ENCODE results near the gene UBE2R2.
A peak's percentile ranks its signal among the peaks of the same experiment; 100 is the strongest.
"Not testable (repeated sequence)": the region's sequence is repeated elsewhere in the genome, so short reads cannot be mapped to it uniquely, and the experiment has no call there.

The UBE2R2 gene

DNA sequence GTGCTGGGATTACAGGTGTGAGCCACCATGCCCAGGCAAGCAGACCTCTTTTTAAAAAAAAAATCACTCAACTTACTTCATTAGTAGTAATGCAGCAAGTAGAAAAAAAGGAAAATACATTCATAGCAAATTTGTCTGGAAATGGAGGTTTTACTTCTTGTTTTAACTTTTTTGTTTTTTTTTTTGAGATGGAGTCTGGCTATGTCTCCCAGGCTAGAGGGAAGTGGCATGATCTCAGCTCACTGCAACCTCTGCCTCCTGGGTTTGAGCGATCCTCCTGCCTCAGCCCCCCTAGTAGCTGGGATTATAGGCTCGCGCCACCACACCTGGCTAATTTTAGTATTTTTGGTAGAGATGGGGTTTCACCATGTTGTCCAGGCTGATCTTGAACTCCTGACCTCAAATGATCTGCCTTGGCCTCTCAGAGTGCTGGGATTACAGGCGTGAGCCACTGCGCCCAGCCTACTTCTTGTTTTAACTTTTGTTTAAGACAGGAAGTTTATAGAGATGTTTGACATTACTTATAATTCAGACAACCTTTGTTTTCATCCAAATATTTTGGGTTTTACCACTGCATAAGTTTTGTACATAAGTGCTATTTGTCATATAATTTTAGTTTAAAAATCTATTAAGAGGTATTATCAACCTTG is 26.5 kb downstream of the UBE2R2 start:
- DNase-seq = no peak

DNA sequence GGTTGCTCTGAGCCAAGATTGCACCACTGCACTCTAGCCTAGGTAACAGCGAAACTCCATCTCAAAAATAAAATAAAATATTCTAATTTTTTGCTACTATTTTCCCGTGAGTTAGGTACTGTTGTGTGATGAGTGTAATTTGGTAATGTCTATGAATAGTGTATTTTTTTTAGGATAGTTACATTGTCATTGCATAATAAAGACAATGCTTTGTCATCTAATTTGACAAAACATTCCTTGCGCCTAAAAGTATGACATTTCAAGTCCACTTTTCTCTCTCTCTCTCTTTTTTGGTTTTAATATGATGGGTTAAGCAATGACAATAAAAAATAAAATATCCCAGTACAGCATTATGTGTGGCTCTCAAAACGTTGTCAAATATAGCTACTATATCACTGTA is 29.3 kb downstream of the UBE2R2 start:
- no peak for DNase-seq

DNA sequence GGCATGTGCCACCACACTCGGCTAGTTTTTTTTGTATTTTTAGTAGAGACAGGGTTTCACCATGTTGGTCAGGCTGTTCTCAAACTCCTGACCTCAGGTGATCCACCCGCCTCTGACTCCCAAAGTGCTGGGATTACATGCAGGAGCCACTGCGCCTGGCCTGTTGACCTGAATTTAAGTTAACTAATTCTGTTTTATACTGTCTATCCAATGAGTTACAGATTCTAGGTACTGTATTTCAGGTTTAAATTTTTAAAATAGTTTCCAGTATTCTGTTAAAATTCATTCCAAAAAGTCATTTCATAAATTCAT is 30.9 kb downstream of the UBE2R2 start:
- not testable (repeated sequence) for DNase-seq

DNA sequence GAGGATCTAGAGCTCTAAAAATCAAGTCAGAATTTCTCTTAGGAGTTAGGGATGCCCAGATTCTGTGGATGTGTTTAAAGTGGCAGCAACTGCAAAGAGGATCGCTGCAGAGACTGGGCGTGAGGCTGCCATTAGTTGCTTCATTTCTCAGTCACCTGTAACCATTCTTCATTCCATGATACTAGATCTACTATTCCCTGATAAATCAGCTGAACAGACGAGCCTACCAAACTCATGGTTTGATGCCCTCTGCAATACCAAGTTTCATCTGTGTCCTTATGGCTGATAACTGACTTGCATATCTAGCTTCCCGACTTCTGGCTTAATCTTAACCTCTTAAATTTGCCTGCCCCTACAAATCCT is 33.3 kb downstream of the UBE2R2 start:
- DNase-seq = no peak

DNA sequence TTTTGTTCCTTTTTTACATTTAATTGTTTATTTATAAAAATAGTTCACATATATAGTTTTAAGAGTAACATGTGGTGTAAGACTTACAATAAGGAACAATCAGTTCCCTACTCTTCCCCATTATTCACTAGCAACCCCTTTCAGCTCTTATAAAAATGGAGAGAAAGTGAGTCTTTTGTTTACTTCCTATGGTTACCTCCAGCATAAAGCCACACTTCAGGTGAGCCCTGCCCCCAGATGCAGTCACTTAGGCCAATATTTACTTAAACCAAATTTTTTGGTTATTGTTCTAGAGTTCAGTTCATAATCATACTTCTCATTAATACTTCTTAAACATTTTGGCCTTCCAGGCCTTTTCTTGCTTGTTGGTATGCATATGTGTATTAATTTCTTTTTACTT is 33.7 kb downstream of the UBE2R2 start:
- no peak for DNase-seq

DNA sequence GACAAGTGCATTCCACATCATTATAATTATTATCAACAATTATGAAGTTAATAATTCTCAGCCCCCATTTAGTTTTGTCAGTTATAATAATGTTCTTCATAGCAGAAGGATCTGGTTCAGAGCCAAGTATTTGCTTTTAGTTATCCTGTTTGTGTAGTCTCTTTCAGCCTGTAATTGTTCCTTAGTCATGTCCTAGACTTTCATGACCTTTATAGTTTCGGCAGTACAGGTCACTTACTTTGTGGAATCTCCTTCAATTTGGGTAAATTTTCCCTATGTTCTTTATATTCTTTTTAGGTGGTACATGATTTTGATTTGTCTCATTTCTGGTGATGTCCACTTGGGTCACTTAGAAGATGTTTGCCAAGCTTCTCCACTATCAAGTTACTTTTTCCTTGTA is 34.3 kb downstream of the UBE2R2 start:
- no peak for DNase-seq

DNA sequence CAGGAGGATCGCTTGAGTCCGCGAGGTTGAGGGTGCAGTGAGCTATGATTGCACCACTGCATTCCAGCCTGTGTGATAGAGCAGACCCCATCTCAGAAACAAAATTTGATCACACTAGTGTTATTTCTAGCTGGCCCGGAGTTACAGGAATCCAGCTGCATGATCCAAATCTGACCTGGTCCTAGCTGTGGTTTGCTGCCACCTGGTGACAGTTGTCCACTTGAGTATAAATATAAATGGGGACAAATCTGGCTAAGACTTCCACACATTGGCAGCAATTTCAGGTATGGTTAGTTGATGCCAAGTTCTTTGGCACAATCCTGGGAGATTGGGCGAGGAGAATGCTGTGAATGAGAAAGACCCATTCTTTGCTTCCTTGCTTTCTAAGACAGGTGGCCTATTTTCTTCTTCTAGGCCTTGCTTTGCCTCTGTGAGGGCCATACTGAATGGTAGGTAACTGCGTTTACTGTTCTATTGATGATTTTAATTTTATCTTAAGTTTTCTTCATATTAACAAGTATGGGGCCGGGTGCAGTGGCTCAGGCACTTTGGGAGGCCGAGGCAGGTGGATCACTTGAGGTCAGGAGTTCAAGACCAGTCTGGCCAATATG is 35.4 kb downstream of the UBE2R2 start:
- peak; percentile 29 for DNase-seq

DNA sequence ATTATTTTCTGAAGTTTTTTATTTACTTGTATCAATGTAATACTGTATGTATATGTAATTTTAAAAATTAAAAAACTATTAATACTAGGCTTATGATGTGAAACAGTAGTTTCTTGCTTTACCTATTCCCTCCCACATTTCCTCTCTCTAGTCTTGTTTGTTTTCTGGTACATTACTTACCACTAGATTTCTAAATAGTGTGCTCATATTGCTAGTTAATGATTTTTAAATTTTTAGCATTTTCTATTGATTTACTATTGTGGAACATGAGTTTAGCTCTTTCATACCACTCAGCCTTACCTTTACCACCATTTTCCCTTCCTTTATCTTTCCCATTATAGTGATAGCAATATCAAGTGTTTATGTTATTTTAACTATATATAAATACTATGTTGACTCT is 39.3 kb downstream of the UBE2R2 start:
- no peak for DNase-seq

DNA sequence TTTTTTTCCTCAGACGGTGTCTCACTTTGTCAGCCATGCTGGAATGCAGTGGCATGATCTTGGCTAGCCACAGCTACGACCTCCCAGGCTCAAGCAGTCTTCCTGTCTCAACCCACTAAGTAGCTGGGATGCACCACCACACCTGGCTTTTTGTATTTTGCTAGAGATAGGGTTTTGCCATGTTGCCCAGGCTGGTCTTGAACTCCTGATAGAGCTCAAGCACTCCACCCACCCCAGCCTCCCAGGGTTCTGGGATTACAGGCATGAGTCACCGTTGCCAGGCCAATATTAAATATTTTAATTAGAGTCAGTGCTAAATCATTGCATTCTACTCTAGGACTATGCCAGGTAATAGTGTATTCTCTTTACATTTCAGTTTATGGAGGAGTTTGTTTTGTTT is 41.5 kb downstream of the UBE2R2 start:
- DNase-seq = no peak

DNA sequence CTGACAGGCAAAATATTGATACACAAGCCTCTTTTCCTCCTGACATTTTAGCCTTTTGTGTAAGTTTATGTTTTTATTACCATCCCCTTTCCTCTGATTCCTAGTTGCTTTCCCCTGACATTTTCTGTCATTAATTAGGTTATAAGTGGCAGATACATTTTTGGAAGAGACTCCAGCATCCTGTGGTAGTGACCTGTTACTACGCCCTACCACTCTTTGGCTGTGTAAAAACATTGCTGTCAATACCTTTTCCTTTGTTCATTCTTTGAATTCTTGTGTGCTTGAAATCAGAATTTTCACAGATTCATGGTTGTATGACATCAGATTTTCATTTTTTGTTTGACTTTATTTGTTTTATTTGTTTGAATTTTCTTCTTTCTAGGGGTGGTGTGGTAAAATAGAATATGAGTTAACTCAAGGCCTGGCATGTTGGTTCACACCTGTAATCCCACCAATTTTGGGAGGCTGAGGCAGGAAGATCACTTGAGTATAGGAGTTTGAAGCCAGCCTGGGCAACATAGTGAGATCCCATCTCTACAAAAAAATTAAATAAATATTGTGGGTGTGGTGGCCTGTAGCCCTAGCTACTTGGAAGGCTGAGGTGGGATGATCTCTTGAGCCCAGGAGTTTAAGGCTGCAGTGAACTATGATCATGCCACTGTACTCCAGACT is 43.4 kb downstream of the UBE2R2 start:
- DNase-seq = no peak

DNA sequence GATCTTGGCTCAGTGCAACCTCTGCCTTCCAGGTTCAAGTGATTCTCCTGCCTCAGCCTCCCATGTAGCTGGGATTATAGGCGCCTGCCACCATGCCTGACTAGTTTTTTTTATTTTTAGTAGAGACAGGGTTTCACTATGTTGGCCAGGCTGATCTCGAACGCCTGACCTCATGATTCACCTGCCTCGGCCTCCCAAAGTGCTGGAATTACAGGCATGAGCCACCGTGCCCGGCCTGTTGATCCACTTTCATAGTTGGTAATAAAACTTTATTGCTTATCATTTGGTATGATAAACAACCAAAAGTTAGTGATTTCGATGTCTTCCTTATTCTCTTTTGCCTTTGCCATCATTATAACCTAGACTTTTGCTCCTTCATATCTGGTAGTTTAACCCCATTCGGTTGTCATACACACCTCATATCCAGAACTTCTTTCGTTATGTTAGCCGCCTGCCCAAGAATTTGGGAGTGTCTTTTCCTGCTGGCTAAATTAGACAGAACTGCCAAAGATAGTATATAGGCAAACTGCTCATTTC is 45.0 kb downstream of the UBE2R2 start:
- no peak for DNase-seq

DNA sequence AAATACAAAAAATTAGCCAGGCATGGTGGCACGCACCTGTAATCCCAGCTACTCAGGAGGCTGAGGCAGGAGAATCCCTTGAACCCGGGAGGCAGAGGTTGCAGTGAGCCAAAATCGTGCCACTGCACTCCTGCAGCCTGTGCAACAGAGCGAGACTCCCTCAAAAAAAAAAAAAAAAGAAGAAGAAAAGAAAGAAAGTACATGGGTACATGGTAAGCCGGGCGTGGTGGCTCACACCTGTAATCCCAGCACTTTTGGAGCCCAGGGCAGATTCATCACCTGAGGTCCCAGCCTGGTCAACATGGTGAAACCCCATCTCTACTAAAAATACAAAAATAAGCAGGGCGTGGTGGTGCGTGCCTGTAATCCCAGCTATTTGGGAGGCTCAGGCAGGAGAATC is 46.1 kb downstream of the UBE2R2 start:
- not testable (repeated sequence) for DNase-seq

DNA sequence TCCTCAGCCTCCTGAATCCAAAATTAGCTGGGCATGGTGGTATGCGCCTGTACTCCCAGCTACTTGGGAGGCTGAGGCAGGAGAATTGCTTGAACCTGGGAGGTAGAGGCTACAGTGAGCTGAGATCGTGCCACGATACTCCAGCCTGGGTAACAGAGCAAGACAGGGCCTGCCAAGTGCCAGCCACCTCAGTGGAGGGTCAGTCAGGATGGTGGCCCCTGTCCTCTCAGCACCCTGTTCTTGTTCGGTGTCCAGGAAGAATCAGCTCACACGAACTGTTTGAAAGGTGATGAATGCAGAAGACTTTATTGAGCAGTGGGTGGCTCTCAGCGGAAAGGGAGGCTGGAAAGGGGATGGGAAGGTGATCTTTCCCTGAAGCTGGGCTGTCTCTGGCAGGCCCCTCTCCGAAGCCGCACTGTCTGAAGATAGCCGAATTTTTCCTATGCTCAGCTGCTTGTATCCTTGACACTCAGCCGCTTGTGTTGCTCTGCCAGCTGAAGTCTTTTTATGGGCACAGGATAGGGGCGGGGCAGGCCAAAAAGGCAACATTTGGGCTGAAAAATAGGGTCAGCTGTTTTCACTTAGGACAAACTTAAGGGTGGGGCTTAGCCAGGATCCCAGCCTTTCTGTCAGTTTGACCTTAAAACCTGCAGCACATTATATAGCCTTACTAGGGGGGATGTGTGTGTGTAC is 50.9 kb downstream of the UBE2R2 start:
- DNase-seq = no peak

DNA sequence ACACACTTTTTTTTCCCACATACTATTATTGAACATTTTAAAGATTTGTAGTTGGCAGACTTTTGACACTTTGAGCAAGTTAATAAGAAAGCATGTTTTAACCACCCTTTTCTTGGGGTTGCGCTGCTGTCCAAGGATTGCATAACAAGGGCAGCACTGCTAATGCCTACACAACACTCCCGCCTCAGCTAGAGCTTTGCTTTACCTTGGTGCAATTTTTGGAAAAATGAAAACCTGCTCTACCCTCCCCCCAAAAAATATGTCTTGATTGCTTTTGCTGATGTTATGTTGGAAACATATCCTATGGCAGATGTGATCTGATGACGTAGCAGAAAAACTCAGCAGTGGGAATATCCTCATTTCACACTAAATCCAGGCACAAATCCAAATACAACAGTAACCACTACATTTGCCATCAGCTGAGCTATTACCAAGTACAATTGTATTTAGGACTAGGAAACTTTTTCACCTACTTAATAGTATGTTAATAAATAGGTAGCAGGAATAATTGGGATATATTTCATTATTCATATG is 51.5 kb downstream of the UBE2R2 start:
- no peak for DNase-seq

DNA sequence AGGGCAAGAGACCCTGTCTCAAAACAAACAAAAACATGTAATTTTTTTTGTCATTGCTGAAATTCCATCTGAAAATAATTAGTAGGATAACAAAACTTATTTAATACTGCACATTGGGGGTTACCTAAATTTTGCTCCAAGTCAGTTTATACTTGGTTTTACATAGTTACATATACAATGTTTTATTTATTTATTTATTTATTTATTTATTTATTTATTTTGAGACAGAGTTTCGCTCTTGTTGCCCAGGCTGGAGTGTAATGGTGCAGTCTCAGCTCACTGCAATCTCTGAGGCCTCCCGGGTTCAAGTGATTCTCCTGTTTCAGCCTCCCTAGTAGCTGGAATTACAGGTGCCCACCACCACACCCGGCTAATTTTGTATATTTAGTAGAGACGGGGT is 52.3 kb downstream of the UBE2R2 start:
- DNase-seq = not testable (repeated sequence)

DNA sequence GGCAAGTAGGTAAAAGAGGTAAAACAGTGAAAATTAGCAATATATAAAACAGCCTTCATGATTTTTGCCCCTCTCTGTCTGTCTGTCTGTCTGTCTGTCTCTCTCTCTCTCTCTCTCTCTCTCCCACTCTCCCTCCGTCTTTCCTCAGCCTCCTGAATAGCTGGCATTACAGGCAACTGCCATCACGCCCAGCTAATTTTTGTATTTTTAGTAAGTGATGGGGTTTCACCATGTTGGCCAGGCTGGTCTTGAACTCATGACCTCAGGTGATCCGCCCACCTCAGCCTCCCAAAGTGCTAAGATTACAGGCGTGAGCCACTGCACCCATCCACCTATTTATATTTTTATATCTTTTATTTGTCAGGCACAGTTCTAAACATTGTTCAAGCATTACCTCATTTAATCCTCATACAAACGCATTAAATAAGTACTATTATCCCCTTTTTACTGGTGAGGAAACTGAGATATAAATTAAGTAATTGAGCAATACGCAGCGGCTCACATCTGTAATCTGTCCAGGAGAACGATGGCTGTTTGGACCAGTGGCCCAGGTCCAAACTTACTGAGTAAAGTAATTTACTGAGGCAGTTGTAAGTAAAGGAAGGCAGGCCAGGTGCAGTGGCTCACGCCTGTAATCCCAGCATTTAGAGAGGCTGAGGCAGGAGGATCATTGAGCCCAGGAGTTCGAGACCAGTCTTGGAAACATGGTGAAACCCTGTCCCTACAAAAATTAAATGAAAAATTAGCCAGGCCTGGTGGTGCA is 60.9 kb downstream of the UBE2R2 start:
- DNase-seq = no peak

DNA sequence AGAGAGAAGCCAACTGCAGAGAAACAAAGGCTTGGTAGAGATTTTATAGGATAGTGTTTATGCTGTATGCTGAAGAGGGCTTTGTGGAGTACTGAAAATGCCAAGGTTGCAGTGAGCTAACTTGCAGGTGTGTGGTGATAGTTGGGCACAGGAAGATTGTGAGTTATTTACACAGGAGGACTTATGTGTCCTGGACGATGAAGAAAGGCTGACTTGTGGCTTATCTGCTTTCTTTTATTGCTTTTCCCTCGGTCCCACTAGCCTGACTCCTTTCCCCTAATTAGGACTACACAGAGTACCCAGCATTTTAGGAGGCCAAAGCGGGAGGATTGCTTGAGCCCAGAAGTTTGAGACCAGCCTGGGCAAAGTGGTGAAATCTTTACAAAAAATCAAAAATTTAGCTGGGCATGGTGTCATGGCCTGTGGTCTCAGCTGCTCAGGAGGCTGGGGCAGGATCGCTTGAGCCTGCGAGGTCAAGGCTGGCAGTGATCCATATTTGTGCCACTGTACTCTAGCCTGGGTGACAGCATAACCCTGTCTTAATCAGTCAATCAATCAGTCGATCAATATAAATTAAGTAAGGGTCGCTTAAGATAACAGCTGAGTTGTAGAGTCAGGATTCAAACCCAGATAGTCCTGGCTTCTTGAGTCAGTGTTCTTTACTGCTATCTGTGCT is 61.9 kb downstream of the UBE2R2 start:
- DNase-seq = no peak

DNA sequence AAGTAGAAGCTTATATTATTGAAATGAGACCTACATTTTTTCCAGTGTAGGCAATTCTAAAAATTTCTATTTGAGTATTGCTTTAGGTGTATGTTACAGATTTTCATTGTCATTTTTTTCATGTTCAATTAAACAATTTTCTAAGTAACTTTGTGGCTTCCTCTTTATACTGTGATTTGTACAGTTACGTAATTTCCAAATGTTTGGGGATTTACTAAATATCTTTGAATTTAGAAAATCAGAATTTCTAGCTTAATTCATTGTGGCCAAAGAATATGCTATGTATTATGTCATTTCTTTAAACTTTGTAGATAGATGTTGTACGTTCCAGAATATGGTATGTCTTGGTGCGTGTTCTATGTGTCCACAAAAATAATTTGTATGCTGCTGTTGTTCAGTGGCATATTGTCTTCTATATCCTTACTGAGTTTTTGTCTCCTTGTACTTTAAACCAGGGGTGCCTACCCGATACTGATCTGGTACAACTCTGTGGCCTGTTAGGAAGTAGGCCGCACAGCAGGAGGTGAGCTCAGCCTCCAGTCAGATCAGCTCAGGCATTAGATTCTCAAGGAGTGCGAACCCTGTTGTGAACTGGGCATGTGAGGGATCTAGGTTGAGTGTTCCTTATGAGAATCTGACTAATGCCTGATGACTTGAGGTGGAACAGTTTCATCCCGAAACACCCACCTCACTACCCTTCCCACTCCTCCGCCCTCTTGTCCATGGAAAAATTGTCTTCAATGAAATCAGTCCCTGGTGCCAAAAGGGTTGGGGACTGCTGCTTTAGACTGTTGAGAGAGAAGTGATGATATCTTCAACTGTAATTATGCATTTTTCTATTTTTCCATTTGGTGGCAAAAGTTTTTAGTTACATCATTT is 63.5 kb downstream of the UBE2R2 start:
- no peak for DNase-seq

DNA sequence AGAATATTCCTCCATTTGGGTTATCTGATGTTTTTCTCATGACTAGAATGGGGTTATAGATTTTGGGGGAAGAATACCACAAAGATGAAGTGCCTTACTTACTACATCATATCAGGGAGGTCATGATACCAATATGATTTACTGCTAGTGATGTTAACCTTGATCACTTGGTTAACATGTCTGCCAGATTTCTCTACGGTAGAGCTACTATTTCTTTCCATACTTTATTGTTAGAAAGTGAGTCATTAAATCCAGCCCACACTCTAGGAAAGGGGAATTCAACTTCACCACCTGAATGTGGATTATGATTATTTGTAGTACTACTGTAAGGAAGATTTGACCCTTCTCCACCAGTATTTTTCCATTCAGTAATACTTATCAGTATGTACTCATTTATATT is 64.7 kb downstream of the UBE2R2 start:
- no peak for DNase-seq

DNA sequence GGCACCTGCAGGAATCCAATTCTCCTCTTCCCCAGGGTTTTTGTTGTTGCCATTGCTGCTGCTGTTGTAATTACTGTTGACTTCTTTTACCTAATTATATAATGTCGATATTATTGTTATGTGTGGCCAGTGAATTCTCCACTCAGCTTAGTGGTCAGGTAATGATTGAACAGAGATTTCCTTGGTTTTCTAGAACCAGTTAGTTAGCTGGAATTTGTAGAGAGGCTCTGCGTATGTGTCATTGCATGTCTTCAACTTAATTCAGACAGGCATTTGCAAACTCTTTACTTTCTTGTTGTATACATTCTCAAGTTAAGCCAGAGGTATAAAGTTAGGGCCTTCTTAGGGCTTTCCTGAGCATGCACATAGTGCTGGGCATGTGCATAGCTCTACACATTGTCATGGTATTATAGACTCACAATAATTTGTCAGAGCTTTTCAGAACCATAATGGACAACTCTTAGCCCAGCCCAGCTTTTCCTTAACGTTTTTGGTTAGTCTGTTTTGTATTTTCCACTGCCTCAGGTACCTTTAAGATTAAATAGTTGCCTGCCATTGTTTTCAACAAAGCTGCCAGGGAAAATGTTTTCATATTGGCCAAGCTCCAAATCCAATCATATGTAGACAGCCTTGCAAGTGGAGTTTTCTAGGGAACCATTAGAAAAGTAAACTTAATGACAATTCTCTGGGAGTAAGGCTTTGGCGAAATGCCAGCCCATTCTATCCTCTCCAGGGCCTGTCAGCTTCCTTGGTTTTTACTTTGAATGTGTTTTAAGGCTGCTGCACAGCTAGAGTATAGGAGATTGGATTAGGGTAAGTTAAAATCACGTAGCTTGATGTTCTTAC is 68.1 kb downstream of the UBE2R2 start:
- no peak for DNase-seq
